Esophagus muscularis mucosa (tissue), 4 donors: ENCODE results near the gene IKZF1. TPM values are rescaled to one million over a fixed set of nuclear protein-coding genes. Genes with fewer than 3 reads are reported as not detected.

Experiments
- DNase-seq: peaks from one replicate; pipeline ENCODE4 v3.0.0-alpha.2; 2017; ENCODE audit errors: extremely low spot score
- H3K27ac ChIP-seq, 4 donors: fragments of 200-600 bp; sonication (generic); replicated peaks in 1 of 4; 1 replicate in 3 of 4; 2 replicates in 1 of 4; pipeline ENCODE4 v1.5.1; 2016 to 2019; ENCODE audit warnings: mild to moderate bottlenecking in 1 of 4
- H3K27me3 ChIP-seq, 4 donors: fragments of 200-600 bp; sonication (generic); one replicate each; pipeline versions ENCODE4 v1.5.1 to v1.6.0; 2016 to 2019
- H3K36me3 ChIP-seq, 4 donors: fragments of 200-600 bp; sonication (generic); one replicate each; pipeline ENCODE4 v1.5.1; 2016 to 2019
- H3K4me1 ChIP-seq, 4 donors: fragments of 200-600 bp; sonication (generic); one replicate each; pipeline ENCODE4 v1.5.1; 2016 to 2019
- H3K4me3 ChIP-seq, 4 donors: fragments of 200-600 bp; sonication (generic); 1 replicate in 2 of 4; 2 replicates in 2 of 4; pipeline ENCODE4 v1.5.1; 2016 to 2019; ENCODE audit warnings: mild to moderate bottlenecking in 4 of 4, moderate library complexity in 1 of 4
- H3K9me3 ChIP-seq, 4 donors: fragments of 200-600 bp; sonication (generic); 1 replicate in 3 of 4; 2 replicates in 1 of 4; pipeline ENCODE4 v1.5.1; 2016 to 2019
- EP300 ChIP-seq: sonication (generic); formaldehyde crosslinking; IDR thresholded peaks from one replicate; pipeline ENCODE4 v1.6.1; 2017; ENCODE audit warnings: antibody characterized with exemption
- POLR2A ChIP-seq: fragments of 450-650 bp; IDR thresholded peaks from one replicate; pipeline ENCODE4 v1.6.1; 2017; ENCODE audit warnings: antibody characterized with exemption, moderate library complexity, mild to moderate bottlenecking, low read depth
- POLR2AphosphoS5 ChIP-seq, 2 donors: sonication (generic); formaldehyde crosslinking; IDR thresholded peaks; one replicate each; pipeline ENCODE4 v1.6.1; 2017; ENCODE audit warnings: antibody characterized with exemption in 2 of 2
- WGBS: methylation state at CpG from one replicate; pipeline ENCODE4 v1.1.5; 2018; 5-methylcytosine and 5-hydroxymethylcytosine counted together
- intact Hi-C: fragments of 100-400 bp; cut with DNase I; formaldehyde crosslinking; loops from one replicate; pipeline ENCODE4 v1.15.1; 2023
- total RNA-seq, 4 donors: library from RNA; depleted of rRNA; stranded (reverse); fragments of >200 nt; gene quantifications; one replicate each; pipeline versions ENCODE4 v1.1.0 to v1.2.1, GENCODE V29; 2016
- TF ChIP-seq, protein P1 (sequence below), 3 experiments: fragments of 200-600 bp in 2 of 3; fragments of 450-650 bp in 1 of 3; sonication (generic) in 2 of 3; IDR thresholded peaks; one replicate each; pipeline ENCODE4 v1.5.1; 2017 to 2019; ENCODE audit warnings: antibody characterized with exemption in 3 of 3, mild to moderate bottlenecking in 2 of 3, moderate library complexity in 1 of 3

The IKZF1 gene
- total RNA-seq, 4 donors from 2014 or later: 3.6 to 17.7 (median 9.2) TPM

- Histone ChIP-seq H3K9me3 (no peaks in the 10 kb centered on the region), H3K27me3 (peaks cover 0 to 16% (median 0%) of the 10 kb centered on the region in 4 donors), H3K4me1 (no peaks in the 10 kb centered on the region), H3K27ac (no peak overlapping the region), H3K4me3 (no peak overlapping the region), H3K36me3 (no peaks in the 10 kb centered on the region)
- TF ChIP-seq EP300 (no peak), POLR2AphosphoS5 (IDR thresholded peaks at IDR 0.05) (no peak), POLR2A (no peak)
- TF ChIP-seq, protein P1, sequence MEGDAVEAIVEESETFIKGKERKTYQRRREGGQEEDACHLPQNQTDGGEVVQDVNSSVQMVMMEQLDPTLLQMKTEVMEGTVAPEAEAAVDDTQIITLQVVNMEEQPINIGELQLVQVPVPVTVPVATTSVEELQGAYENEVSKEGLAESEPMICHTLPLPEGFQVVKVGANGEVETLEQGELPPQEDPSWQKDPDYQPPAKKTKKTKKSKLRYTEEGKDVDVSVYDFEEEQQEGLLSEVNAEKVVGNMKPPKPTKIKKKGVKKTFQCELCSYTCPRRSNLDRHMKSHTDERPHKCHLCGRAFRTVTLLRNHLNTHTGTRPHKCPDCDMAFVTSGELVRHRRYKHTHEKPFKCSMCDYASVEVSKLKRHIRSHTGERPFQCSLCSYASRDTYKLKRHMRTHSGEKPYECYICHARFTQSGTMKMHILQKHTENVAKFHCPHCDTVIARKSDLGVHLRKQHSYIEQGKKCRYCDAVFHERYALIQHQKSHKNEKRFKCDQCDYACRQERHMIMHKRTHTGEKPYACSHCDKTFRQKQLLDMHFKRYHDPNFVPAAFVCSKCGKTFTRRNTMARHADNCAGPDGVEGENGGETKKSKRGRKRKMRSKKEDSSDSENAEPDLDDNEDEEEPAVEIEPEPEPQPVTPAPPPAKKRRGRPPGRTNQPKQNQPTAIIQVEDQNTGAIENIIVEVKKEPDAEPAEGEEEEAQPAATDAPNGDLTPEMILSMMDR (IDR thresholded peaks at IDR 0.05): no peak
- DNase-seq: no peak
- intact Hi-C loops: no loop called here
These were observed 12.3 kb upstream of the IKZF1 start for GRCh38 chr7:50292165-50292757.

DNA sequence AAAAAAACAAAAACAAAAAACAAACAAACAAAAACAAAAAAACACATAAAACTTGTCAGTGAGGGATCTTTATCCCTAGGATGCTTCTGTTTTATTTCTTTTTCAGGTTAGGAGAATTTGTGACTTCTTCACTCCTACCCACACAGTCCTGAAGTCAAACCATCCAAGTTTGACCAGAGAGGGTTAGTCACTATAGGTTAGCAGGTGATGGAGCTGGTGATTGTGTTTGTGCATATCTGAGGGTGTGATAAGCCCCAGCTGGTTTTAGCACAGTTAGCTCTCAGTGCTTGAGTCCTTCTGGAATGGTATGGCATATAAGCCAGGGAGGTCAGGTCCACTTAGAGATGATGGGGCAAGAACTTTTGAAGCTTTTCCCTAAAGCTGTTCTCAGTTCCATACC lies 11.8 kb upstream of the IKZF1 start:
- Histone ChIP-seq H3K27me3 (peaks cover 0 to 16% (median 0%) of the 10 kb centered on the region in 4 donors), H3K9me3 (no peaks in the 10 kb centered on the region), H3K27ac (no peak overlapping the region), H3K4me1 (no peaks in the 10 kb centered on the region), H3K36me3 (no peaks in the 10 kb centered on the region), H3K4me3 (no peak overlapping the region)
- intact Hi-C loops: no loop called here
- TF ChIP-seq, protein P1 (IDR thresholded peaks at IDR 0.05): no peak
- TF ChIP-seq EP300: no peak
- no peak for TF ChIP-seq POLR2AphosphoS5 (IDR thresholded peaks at IDR 0.05)
- TF ChIP-seq POLR2A: no peak
- DNase-seq: no peak

GRCh38 chr7:50293509-50294179 lies 10.9 kb upstream of the IKZF1 start:
- DNase-seq: no peak
- no peak overlapping the region for H3K27ac ChIP-seq
- H3K4me1 ChIP-seq: no peaks in the 10 kb centered on the region
- peaks cover 0 to 16% (median 0%) of the 10 kb centered on the region in 4 donors for H3K27me3 ChIP-seq
- intact Hi-C loops: no loop called here
- 88% methylated on average over 7 of the region's 7 CpGs for WGBS
- no peaks in the 10 kb centered on the region for H3K36me3 ChIP-seq
- no peak for TF ChIP-seq EP300
- no peak for TF ChIP-seq POLR2A
- TF ChIP-seq, protein P1 (IDR thresholded peaks at IDR 0.05): no peak
- no peak for TF ChIP-seq POLR2AphosphoS5 (IDR thresholded peaks at IDR 0.05)
- no peak overlapping the region for H3K4me3 ChIP-seq
- no peaks in the 10 kb centered on the region for H3K9me3 ChIP-seq

DNA sequence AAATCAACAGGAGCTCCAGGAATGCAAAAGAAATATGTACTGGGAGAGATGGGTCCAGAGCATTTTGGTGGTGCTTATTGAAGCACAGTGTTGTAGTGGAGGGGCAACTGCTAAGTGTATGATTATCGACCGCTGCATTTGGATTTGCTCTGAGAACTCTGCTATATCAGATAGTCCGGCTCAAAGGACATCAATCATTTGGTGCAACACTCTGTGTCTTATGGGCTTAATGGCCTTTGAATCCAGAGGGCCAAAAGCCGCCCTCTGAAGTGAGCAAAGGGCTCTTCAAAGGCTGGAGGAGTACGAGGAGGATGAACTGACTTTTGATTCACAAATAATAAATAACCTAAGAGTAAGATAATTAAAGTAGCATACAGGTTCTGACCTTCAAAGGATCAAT lies 9.4 kb upstream of the IKZF1 start:
- intact Hi-C loops: no loop called here
- no peak overlapping the region for H3K27ac ChIP-seq
- 64% methylated on average over 5 of the region's 5 CpGs for WGBS
- H3K4me3 ChIP-seq: no peak overlapping the region
- DNase-seq: no peak
- TF ChIP-seq EP300: no peak
- TF ChIP-seq, protein P1 (IDR thresholded peaks at IDR 0.05): no peak
- TF ChIP-seq POLR2A: no peak
- peaks cover 0 to 16% (median 0%) of the 10 kb centered on the region in 4 donors for H3K27me3 ChIP-seq
- H3K4me1 ChIP-seq: no peaks in the 10 kb centered on the region
- H3K9me3 ChIP-seq: no peaks in the 10 kb centered on the region
- H3K36me3 ChIP-seq: no peaks in the 10 kb centered on the region

DNA sequence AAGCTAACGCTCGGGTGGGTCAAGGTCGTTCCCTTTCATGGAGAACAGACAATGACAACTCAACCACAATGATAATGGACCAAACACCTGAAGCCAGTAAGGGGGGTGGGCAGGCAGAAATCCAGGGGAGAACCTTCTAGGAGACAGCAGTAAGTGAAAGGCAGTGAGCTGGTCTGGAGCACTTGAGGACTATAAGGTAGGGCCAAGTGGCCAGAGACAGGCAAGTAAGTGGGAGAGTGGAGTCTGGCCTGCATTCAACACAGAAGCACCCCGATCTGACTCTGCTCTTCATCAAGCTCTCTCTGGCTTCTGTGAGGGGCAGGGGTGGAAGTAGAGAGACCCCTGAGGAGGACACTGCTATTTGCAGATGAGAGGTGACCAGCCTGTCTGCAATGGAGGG lies 7.7 kb upstream of the IKZF1 start:
- TF ChIP-seq, protein P1 (IDR thresholded peaks at IDR 0.05): no peak
- TF ChIP-seq POLR2A: no peak
- TF ChIP-seq EP300: no peak
- TF ChIP-seq POLR2AphosphoS5 (IDR thresholded peaks at IDR 0.05): no peak
- 82% methylated on average over 4 of the region's 4 CpGs for WGBS
- Histone ChIP-seq H3K9me3 (no peaks in the 10 kb centered on the region), H3K4me3 (no peak overlapping the region), H3K27ac (no peak overlapping the region), H3K36me3 (no peaks in the 10 kb centered on the region), H3K4me1 (no peaks in the 10 kb centered on the region), H3K27me3 (peaks cover 0 to 21% (median 0%) of the 10 kb centered on the region in 4 donors)
- intact Hi-C loops: no loop called here
- no peak for DNase-seq
